Lower lobe of right lung (tissue), 2 donors: ENCODE results near the gene MAVS. TPM values are rescaled to one million over a fixed set of nuclear protein-coding genes. Genes with fewer than 3 reads are reported as not detected.
"Not testable (repeated sequence)": the region's sequence is repeated elsewhere in the genome, so short reads cannot be mapped to it uniquely, and the experiment has no call there.

Source experiments
- ATAC-seq, 2 donors: fragments of 200-7000 bp; cut with Tn5 transposase; one replicate each; pipeline ENCODE4 v1.9.1; 2020 to 2022; ENCODE audit warnings: mild to moderate bottlenecking in 2 of 2, moderate library complexity in 2 of 2
- DNase-seq: peaks from one replicate; pipeline ENCODE4 v3.0.0-alpha.2; 2020
- H3K27ac ChIP-seq: fragments of 200-600 bp; one replicate; pipeline ENCODE4 v1.8.0; 2022
- H3K27me3 ChIP-seq: fragments of 200-600 bp; one replicate; pipeline ENCODE4 v1.8.0; 2022; ENCODE audit warnings: low read depth
- H3K36me3 ChIP-seq: fragments of 200-600 bp; one replicate; pipeline ENCODE4 v1.8.0; 2022; ENCODE audit warnings: mild to moderate bottlenecking
- H3K4me1 ChIP-seq: fragments of 200-600 bp; one replicate; pipeline ENCODE4 v1.8.0; 2022
- H3K4me3 ChIP-seq: fragments of 200-600 bp; one replicate; pipeline ENCODE4 v1.8.0; 2022; ENCODE audit warnings: mild to moderate bottlenecking
- H3K9me3 ChIP-seq: fragments of 200-600 bp; one replicate; pipeline ENCODE4 v1.8.0; 2022
- CTCF ChIP-seq: fragments of 200-600 bp; IDR thresholded peaks from one replicate; pipeline ENCODE4 v1.8.0; 2022; ENCODE audit warnings: antibody characterized with exemption, mild to moderate bottlenecking
- intact Hi-C: fragments of 100-400 bp; cut with DNase I; formaldehyde crosslinking; loops from one replicate; pipeline ENCODE4 v1.11.0; 2022
- total RNA-seq: library from RNA; stranded (reverse); fragmentation: NEBNext Ultra II Directional; extraction: Animal tissue kit (Norgen Biotek cat#: 25700); gene quantifications from one replicate; pipeline ENCODE4 v1.2.1, GENCODE V29; 2021
- donor health status: DM: no; HTN: yes; CAD: no; lungs with severe emphysema.

The MAVS gene
- total RNA-seq, 1 donor from 2014 or later = 42.9 TPM

DNA sequence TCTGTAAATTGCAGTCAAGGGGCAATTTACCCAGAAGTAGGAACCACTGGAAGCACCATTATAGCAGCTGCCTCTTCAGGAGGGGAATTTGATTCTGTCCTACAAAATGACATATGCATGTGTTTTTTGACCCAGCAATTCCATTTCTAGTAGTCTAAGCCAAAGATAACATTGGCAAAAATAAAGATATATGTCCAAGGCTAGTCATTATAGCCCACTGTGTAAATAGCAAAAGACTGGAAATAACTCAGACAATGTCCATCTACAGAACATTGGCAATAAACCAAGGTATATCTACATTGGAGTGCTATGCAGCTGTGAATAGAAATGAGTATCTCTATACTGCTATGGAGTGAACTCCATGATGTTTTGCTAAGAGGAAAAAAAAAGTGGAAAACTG is 30.0 kb downstream of the MAVS start:
- ATAC-seq = no peak
- H3K9me3 ChIP-seq = no peaks in the 10 kb centered on the region
- H3K4me1 ChIP-seq = no peaks in the 10 kb centered on the region
- no peaks in the 10 kb centered on the region for H3K27me3 ChIP-seq
- no peak overlapping the region for H3K4me3 ChIP-seq
- H3K27ac ChIP-seq = no peak overlapping the region
- no peak for DNase-seq
- peaks cover 31% of the 10 kb centered on the region for H3K36me3 ChIP-seq
- no peak for TF ChIP-seq CTCF
- intact Hi-C loops = no loop called here

DNA sequence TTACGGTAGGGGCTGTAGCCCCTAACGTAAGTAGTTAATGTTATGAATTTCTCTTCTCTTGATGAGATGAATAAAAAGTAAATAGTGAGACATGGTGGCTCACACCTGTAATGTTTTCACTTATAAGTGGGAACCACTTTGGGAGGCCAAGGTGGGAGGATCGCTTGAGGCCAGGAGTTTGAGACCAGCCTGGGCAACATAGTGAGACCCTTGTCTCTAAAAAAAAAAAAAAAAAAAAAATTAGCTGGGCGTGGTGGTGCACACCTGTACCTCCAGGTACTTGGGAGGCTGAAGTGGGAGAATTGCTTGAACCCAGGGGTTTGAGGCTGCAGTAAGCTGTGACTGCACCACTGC is 32.3 kb downstream of the MAVS start:
- H3K36me3 ChIP-seq = peaks cover 10% of the 10 kb centered on the region
- H3K9me3 ChIP-seq, H3K4me1 ChIP-seq, ATAC-seq, H3K27me3 ChIP-seq, intact Hi-C loops, DNase-seq, H3K4me3 ChIP-seq, H3K27ac ChIP-seq: not testable (repeated sequence)

GRCh38 chr20:3885715-3886114 is 39.1 kb downstream of the MAVS start:
- no peak overlapping the region for H3K27ac ChIP-seq
- no peak overlapping the region for H3K4me3 ChIP-seq
- intact Hi-C loops = no loop called here
- no peak for TF ChIP-seq CTCF
- ATAC-seq (no peak), DNase-seq (no peak)
- no peaks in the 10 kb centered on the region for H3K9me3 ChIP-seq
- no peaks in the 10 kb centered on the region for H3K36me3 ChIP-seq
- H3K27me3 ChIP-seq = no peaks in the 10 kb centered on the region
- peaks cover 14% of the 10 kb centered on the region for H3K4me1 ChIP-seq

GRCh38 chr20:3887876-3888620 is 41.4 kb downstream of the MAVS start:
- intact Hi-C loops = no loop called here
- peak; percentile 24 to 34 for ATAC-seq
- TF ChIP-seq CTCF = no peak

DNA sequence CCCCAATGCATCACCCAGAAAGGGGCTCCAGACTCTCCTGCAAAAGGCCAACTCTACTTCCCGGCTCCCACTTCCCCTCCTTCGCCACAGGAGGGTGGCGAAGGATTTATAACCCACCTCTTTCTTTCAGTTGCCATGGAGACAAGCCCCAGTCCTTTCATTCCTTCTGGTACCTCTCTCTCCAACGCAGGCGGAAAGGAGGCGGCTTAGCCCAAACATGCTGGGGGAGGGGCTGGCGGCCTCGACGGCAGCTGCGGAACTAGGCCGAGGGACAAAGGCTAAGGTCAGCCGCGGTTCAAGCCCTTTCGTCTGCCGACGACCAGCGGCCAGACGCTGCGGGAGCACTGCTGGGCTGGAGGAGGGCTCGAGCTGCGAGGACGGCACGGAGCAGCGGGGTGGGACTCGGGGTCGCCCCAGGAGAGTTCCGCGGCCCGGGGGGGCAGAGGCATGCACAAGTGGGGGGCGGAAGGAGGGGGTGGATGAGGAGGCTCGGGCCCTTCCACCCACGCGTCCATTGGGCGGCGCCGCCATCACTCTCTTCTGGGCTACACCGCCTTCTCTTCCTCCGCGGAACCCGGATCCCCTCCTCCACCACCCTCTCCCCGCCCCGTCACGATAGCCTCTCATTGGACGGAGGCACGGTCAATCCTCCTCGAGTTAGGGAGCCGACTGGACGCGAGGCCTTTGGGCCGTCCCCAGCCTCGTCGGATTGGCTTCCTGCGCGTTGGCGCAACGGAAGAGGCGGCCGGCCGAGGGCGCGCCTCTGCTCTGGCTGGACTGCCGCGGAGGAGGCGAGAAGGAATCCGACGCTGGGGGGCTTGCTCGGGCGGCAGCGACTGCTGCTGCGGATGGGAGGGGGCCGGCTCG is 42.2 kb downstream of the MAVS start, which contains the start of gene PANK2:
PANK2 (plus strand) TSS at position 766 of the 867 bp plus-strand sequence.
- H3K27ac ChIP-seq = peak within 1 kb of the TSS; percentile 98
- intact Hi-C loops = no loop called here
- H3K9me3 ChIP-seq = no peaks in the 10 kb centered on the region
- peak; percentile 99 for DNase-seq
- peaks cover 45% of the 10 kb centered on the region for H3K4me1 ChIP-seq
- no peaks in the 10 kb centered on the region for H3K27me3 ChIP-seq
- peak; percentile 37 for TF ChIP-seq CTCF
- H3K36me3 ChIP-seq = no peaks in the 10 kb centered on the region
- peak within 1 kb of the TSS; percentile 92 for H3K4me3 ChIP-seq
- peak; percentile 98 to 99 for ATAC-seq

More at GRCh38 chr20:3887876-3888620, 41.4 kb downstream of the MAVS start:
- H3K27ac ChIP-seq = peak overlapping the region; percentile 98
- DNase-seq = no peak
- H3K4me1 ChIP-seq = peaks cover 37% of the 10 kb centered on the region
- H3K27me3 ChIP-seq = no peaks in the 10 kb centered on the region
- no peaks in the 10 kb centered on the region for H3K9me3 ChIP-seq
- no peaks in the 10 kb centered on the region for H3K36me3 ChIP-seq
- peak overlapping the region; percentile 92 for H3K4me3 ChIP-seq
